ENCODE measurements around the gene ZNF628.

The ZNF628 gene

DNA sequence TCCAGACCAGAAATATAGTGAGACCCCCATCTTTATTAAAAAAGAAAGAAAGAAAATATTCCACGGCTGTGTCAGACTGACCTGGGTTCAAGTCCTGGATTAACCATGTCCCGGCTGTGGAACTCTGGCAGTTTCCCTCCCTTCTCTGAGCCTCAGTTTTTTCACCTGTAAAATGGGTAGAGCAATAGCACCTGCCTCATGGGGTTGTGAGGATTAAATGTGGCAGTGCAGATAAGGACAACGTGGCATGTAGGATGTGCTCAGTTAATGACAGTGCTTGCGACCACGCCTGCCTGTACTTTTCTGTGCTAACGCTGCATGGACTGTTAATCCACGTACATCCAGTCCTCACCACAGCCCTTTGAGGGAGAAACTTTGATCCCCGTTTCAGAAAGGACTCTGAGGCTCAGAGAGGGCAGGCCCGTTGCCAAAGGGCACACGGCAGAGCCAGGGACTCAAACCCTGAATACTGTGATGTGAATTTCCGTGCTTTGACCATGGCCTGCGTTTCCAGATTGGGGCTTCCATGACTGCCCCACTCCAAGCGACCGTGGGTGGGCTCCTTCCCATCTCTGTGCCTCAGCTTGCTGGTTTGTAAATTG is 44.4 kb downstream of the ZNF628 start:
- Histone ChIP-seq H4K20me1 (ENCODE audit: insufficient read depth) (no peaks in the 10 kb centered on the region), H3K4me3 (IDR thresholded peaks at IDR 0.05; ENCODE audit: insufficient read depth, low read depth, low read length) (no peak overlapping the region), H3K79me2 (ENCODE audit: insufficient read depth, low read depth) (no peaks in the 10 kb centered on the region), H3K27me3 (ENCODE audit: insufficient read depth, low read depth) (peaks cover 55% of the 10 kb centered on the region), H2AFZ (ENCODE audit: low read depth) (no peak overlapping the region), H3K36me3 (ENCODE audit: insufficient read depth) (no peaks in the 10 kb centered on the region), H3K27ac (no peak overlapping the region), H3K9ac (no peak overlapping the region), H3K4me1 (ENCODE audit: low read depth, poor library complexity, severe bottlenecking) (no peaks in the 10 kb centered on the region), H3K4me2 (no peak overlapping the region)
- TF ChIP-seq, protein P1, sequence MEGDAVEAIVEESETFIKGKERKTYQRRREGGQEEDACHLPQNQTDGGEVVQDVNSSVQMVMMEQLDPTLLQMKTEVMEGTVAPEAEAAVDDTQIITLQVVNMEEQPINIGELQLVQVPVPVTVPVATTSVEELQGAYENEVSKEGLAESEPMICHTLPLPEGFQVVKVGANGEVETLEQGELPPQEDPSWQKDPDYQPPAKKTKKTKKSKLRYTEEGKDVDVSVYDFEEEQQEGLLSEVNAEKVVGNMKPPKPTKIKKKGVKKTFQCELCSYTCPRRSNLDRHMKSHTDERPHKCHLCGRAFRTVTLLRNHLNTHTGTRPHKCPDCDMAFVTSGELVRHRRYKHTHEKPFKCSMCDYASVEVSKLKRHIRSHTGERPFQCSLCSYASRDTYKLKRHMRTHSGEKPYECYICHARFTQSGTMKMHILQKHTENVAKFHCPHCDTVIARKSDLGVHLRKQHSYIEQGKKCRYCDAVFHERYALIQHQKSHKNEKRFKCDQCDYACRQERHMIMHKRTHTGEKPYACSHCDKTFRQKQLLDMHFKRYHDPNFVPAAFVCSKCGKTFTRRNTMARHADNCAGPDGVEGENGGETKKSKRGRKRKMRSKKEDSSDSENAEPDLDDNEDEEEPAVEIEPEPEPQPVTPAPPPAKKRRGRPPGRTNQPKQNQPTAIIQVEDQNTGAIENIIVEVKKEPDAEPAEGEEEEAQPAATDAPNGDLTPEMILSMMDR (conservative IDR thresholded peaks at IDR 0.05; ENCODE audit: low read depth, low read length), result no peak

DNA sequence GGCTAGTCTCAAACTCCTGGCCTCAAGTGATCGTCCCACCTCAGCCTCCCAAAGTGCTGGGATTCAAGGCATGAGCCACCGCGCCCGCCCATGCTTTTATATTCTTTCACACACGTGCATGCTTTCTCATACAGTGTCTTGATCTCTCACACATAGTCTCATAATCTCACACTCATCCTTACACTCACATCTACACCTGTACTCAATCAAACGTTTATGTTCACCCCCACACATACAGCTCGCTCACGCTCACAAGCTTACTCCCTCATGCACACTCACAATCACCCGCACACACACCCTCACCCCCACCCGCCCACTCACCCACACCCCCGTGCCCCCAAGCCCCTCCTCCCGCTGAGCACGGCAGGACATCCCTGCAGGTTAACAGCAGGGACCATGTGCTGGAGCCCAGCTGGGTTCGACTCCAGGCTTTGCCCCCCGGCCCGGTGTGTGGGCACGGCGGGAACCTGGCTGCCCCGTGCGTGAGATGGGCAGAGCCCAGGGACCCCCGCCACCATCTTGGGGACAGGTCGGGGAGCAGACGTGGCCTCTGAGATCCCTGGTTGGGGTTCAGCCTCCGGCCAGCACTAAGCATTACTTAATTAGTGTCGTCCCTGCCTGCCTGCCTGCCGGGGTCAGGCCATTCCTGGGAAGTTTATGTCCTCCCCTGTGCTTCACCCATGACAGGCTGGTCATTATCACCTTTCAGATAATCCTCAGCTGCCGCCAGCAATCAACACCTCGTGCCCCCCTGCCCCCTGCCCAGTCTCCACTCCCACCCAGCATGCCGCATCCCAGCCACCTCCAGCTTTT is 49.1 kb downstream of the ZNF628 start:
- no peaks in the 10 kb centered on the region for H3K36me3 ChIP-seq (ENCODE audit: insufficient read depth)
- H3K79me2 ChIP-seq (ENCODE audit: insufficient read depth, low read depth), result no peaks in the 10 kb centered on the region
- no peaks in the 10 kb centered on the region for H3K4me1 ChIP-seq (ENCODE audit: low read depth, poor library complexity, severe bottlenecking)
- no peak overlapping the region for H3K4me3 ChIP-seq (IDR thresholded peaks at IDR 0.05; ENCODE audit: insufficient read depth, low read depth, low read length)
- H2AFZ ChIP-seq (ENCODE audit: low read depth), result no peak overlapping the region
- H3K9ac ChIP-seq, result no peak overlapping the region
- H3K27ac ChIP-seq, result no peak overlapping the region
- H3K27me3 ChIP-seq (ENCODE audit: insufficient read depth, low read depth), result peaks cover 41% of the 10 kb centered on the region
- TF ChIP-seq, protein P1 (conservative IDR thresholded peaks at IDR 0.05; ENCODE audit: low read depth, low read length), result no peak
- no peaks in the 10 kb centered on the region for H4K20me1 ChIP-seq (ENCODE audit: insufficient read depth)
- no peak overlapping the region for H3K4me2 ChIP-seq

DNA sequence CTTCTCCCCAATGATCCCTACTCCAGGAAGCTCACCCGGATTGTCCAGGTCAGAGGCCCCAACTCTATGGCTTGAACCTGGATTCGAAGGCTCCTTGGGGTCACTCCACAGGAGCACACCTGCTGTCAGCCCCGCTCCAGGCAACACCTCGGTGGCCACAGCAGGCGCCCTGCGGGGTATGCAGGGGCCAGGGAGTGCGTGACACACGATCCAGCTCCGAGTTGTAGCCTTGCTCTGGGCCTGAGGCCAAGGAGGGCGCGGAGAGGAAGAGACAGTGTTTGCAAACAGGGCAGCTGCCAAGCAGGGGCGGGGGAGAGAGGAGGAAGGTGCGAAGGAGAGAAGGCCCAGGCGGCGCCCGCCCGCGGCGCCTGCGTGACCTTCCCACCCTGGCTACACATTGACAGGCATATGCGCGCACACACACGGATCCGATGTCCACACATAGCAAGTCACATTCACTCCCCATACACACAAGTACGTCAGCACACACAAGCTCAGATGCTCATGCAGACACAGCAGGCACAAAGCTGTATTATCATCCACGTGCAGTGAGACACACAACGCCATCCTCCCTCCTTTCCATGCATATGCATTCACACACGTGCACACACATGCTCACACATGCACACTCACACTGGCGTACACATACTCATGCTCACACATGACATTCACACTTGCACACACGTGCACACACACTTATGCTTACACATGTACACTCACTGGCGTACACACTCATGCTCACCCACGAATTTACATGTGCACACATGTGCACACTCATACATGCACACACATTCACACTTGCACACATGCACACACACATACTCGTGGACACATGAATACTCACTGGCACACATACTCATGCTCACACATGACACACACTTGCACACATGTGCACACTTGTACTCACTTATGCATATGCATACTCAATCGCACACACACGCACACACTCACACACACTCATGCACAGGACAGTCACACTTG is 50.1 kb downstream of the ZNF628 start:
- Histone ChIP-seq H3K27ac (no peak overlapping the region), H3K79me2 (ENCODE audit: insufficient read depth, low read depth) (no peaks in the 10 kb centered on the region), H3K4me2 (no peak overlapping the region), H3K9ac (no peak overlapping the region), H3K36me3 (ENCODE audit: insufficient read depth) (no peaks in the 10 kb centered on the region), H3K27me3 (ENCODE audit: insufficient read depth, low read depth) (peaks cover 35% of the 10 kb centered on the region), H3K4me1 (ENCODE audit: low read depth, poor library complexity, severe bottlenecking) (no peaks in the 10 kb centered on the region), H2AFZ (ENCODE audit: low read depth) (no peak overlapping the region), H4K20me1 (ENCODE audit: insufficient read depth) (no peaks in the 10 kb centered on the region), H3K4me3 (IDR thresholded peaks at IDR 0.05; ENCODE audit: insufficient read depth, low read depth, low read length) (no peak overlapping the region)
- TF ChIP-seq, protein P1 (conservative IDR thresholded peaks at IDR 0.05; ENCODE audit: low read depth, low read length), result no peak

DNA sequence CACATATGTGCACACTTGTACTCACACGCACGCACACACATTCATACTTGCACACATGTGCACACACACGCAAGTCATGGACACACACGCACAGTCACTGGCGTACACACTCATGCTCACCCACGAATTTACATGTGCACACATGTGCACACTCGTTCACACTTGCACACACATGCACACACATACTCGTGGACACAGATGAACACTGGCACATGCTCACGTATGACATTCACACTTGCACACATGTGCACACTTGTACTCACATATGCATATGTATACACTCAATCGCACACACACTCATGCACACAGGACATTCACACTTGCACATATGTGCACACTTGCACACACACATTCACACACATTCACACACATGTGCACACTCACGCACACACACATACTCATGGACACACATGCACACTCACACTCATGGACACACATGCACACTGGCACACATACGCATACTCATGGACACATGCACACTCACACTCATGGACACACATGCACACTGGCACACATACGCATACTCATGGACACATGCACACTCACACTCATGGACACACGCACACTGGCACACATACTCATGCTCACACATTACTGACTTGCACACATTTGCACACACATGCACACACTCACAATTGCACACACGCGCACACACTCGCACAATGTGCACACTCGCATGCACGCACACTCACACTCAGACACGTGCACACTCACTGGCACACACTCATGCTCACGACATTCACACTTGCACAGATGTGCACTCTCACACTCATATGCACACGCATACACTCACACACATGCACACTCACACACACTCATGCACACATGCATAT is 51.0 kb downstream of the ZNF628 start:
- H3K79me2 ChIP-seq (ENCODE audit: insufficient read depth, low read depth), result no peaks in the 10 kb centered on the region
- no peak overlapping the region for H3K9ac ChIP-seq
- H3K4me1 ChIP-seq (ENCODE audit: low read depth, poor library complexity, severe bottlenecking), result no peaks in the 10 kb centered on the region
- TF ChIP-seq, protein P1 (conservative IDR thresholded peaks at IDR 0.05; ENCODE audit: low read depth, low read length), result no peak
- no peak overlapping the region for H3K4me3 ChIP-seq (IDR thresholded peaks at IDR 0.05; ENCODE audit: insufficient read depth, low read depth, low read length)
- no peaks in the 10 kb centered on the region for H3K36me3 ChIP-seq (ENCODE audit: insufficient read depth)
- peaks cover 36% of the 10 kb centered on the region for H3K27me3 ChIP-seq (ENCODE audit: insufficient read depth, low read depth)
- H3K4me2 ChIP-seq, result no peak overlapping the region
- H4K20me1 ChIP-seq (ENCODE audit: insufficient read depth), result no peaks in the 10 kb centered on the region
- H3K27ac ChIP-seq, result no peak overlapping the region
- no peak overlapping the region for H2AFZ ChIP-seq (ENCODE audit: low read depth)
